ENCODE measurements around the gene SH2D6. TPM values are rescaled to one million over a fixed set of nuclear protein-coding genes. Genes with fewer than 3 reads are reported as not detected.

The SH2D6 gene
- total and polyA plus RNA-seq, 2 experiments from 2014 or later: 0.27 to 2.8 TPM

DNA sequence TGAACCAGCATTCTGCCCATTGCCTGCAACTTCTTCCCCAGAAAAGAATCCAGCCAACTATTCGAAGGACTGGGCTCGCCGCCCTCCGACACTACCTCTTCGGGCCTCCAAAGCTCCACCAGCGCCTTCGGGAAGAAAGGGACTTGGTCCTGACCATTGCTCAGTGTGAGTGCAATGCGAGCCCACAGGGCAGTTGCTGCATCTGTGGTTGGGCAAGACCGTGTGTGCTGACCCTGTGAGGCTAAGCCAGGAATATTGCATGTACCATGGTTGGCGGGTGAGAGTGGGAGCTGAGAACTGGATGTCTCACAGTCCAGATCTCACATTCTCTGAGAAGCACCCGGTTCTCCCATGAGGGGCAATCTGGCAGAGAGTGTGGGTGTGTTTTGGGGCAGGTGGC, 47.5 kb upstream of the SH2D6 start:
- Histone ChIP-seq H3K9me2 (replicated peaks; ENCODE audit: insufficient read depth) (no peaks in the 10 kb centered on the region), H3K9me3 (ENCODE audit: low read depth) (no peaks in the 10 kb centered on the region), H3K4me3 (no peak overlapping the region), H2AFZ (no peak overlapping the region), H4K20me1 (ENCODE audit: insufficient read depth, poor library complexity, severe bottlenecking) (no peaks in the 10 kb centered on the region), H3K79me2 (no peaks in the 10 kb centered on the region), H3K36me3 (replicated peaks; ENCODE audit: insufficient read depth, low read depth) (no peaks in the 10 kb centered on the region), H3K27me3 (no peaks in the 10 kb centered on the region), H3K4me2 (no peak overlapping the region), H3K4me1 (ENCODE audit: insufficient read depth) (no peaks in the 10 kb centered on the region), H3K27ac (no peak overlapping the region)
- WGBS (ENCODE audit: low lambda C conversion rate, missing lambda C conversion rate): 97% methylated on average over 11 of the region's 11 CpGs
- DNase-seq (ENCODE audit: low spot score): no peak
- TF ChIP-seq EZH2 (IDR thresholded peaks at IDR 0.05; ENCODE audit: borderline replicate concordance) (no peak), EZH2phosphoT487 (IDR thresholded peaks at IDR 0.05; ENCODE audit: low read depth, severe bottlenecking, unreplicated experiment) (no peak)
- TF ChIP-seq, protein P1, sequence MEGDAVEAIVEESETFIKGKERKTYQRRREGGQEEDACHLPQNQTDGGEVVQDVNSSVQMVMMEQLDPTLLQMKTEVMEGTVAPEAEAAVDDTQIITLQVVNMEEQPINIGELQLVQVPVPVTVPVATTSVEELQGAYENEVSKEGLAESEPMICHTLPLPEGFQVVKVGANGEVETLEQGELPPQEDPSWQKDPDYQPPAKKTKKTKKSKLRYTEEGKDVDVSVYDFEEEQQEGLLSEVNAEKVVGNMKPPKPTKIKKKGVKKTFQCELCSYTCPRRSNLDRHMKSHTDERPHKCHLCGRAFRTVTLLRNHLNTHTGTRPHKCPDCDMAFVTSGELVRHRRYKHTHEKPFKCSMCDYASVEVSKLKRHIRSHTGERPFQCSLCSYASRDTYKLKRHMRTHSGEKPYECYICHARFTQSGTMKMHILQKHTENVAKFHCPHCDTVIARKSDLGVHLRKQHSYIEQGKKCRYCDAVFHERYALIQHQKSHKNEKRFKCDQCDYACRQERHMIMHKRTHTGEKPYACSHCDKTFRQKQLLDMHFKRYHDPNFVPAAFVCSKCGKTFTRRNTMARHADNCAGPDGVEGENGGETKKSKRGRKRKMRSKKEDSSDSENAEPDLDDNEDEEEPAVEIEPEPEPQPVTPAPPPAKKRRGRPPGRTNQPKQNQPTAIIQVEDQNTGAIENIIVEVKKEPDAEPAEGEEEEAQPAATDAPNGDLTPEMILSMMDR (IDR thresholded peaks at IDR 0.05; ENCODE audit: poor library complexity): no peak

DNA sequence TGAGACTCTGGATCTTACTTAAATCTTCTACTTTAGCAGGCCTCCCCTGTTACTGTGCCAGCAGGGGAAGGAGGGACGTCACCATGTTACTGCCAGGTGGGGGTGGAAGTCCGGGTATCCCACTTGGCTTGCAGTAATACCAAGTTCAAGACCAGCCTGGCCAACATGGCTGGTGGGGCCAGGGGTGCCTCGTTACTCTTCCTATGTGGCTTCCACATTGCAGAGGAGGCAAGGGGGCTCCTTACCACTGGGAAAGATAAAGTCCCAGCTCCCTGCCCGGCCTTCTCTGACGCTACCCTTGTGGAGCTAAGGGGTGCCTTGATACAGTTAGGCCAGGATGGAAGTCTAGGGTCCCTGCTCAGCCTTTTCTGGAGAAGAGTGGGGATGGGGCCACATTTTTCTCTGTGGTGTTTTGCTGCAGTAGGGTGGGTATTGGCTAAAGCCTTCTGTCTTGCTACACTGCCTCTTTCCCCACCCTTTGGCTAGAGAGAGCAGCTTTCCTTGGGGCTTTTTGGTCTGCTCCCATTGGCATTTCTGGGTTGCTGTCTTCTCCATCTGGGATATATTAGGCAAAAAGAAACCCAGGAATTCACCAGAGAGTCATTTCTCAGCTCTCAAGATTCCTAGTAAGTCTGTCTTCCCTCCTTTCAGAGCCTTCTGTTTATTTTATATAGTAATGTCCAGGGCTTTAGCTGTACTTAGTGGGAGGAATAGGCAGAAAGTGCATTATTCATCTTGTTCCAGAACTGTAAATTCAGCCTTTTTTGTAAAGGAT, 42.0 kb upstream of the SH2D6 start:
- TF ChIP-seq EZH2 (IDR thresholded peaks at IDR 0.05; ENCODE audit: borderline replicate concordance) (no peak), EZH2phosphoT487 (IDR thresholded peaks at IDR 0.05; ENCODE audit: low read depth, severe bottlenecking, unreplicated experiment) (no peak)
- TF ChIP-seq, protein P1 (IDR thresholded peaks at IDR 0.05; ENCODE audit: poor library complexity): no peak
- Histone ChIP-seq H3K9me2 (replicated peaks; ENCODE audit: insufficient read depth) (no peaks in the 10 kb centered on the region), H3K4me1 (ENCODE audit: insufficient read depth) (peaks cover 6% of the 10 kb centered on the region), H4K20me1 (ENCODE audit: insufficient read depth, poor library complexity, severe bottlenecking) (no peaks in the 10 kb centered on the region), H3K27me3 (no peaks in the 10 kb centered on the region), H3K27ac (peak overlapping the region; percentile 76), H3K36me3 (replicated peaks; ENCODE audit: insufficient read depth, low read depth) (no peaks in the 10 kb centered on the region), H3K4me2 (peak overlapping the region; percentile 27), H3K4me3 (no peak overlapping the region), H3K79me2 (no peaks in the 10 kb centered on the region), H3K9me3 (ENCODE audit: low read depth) (no peaks in the 10 kb centered on the region), H2AFZ (no peak overlapping the region)
- 95% methylated on average over 5 of the region's 5 CpGs for WGBS (ENCODE audit: low lambda C conversion rate, missing lambda C conversion rate)
- DNase-seq (ENCODE audit: low spot score): no peak

DNA sequence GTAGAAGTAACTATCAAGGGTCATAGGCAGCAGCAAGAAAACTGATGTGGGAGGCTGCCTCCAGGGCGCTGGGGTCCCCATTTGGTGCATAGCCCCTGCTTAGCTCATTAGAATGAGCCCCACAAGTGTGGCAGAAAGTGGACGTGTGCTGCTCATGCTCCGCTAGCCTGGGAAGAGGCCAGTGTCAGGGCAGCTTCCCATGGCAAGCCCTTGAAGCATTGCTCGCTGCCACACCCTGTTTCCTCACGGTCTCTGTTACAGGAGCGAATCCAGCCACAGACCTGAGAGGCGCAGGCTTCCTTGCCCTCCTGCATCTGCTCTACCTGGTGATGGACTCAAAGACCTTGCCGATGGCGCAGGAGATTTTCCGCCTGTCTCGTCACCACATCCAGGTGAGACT, 41.4 kb upstream of the SH2D6 start:
- no peaks in the 10 kb centered on the region for H3K9me3 ChIP-seq (ENCODE audit: low read depth)
- no peaks in the 10 kb centered on the region for H3K27me3 ChIP-seq
- 86% methylated on average over 11 of the region's 11 CpGs for WGBS (ENCODE audit: low lambda C conversion rate, missing lambda C conversion rate)
- H2AFZ ChIP-seq: no peak overlapping the region
- no peaks in the 10 kb centered on the region for H3K36me3 ChIP-seq (replicated peaks; ENCODE audit: insufficient read depth, low read depth)
- no peaks in the 10 kb centered on the region for H3K9me2 ChIP-seq (replicated peaks; ENCODE audit: insufficient read depth)
- no peaks in the 10 kb centered on the region for H4K20me1 ChIP-seq (ENCODE audit: insufficient read depth, poor library complexity, severe bottlenecking)
- H3K4me3 ChIP-seq: no peak overlapping the region
- H3K4me1 ChIP-seq (ENCODE audit: insufficient read depth): peaks cover 6% of the 10 kb centered on the region
- H3K79me2 ChIP-seq: no peaks in the 10 kb centered on the region
- H3K4me2 ChIP-seq: peak overlapping the region; percentile 27
- H3K27ac ChIP-seq: peak overlapping the region; percentile 76
- TF ChIP-seq EZH2phosphoT487 (IDR thresholded peaks at IDR 0.05; ENCODE audit: low read depth, severe bottlenecking, unreplicated experiment) (no peak), EZH2 (IDR thresholded peaks at IDR 0.05; ENCODE audit: borderline replicate concordance) (no peak)
- TF ChIP-seq, protein P1 (IDR thresholded peaks at IDR 0.05; ENCODE audit: poor library complexity): no peak
- DNase-seq (ENCODE audit: low spot score): no peak
